ENCODE measurements around the gene CABYR. TPM values are rescaled to one million over a fixed set of nuclear protein-coding genes. Genes with fewer than 3 reads are reported as not detected.

Gene CABYR
- total and polyA plus RNA-seq, 2 donors (not counting 1 experiment from before 2014, with no cell fraction given), result 7.3 to 14.0 TPM

DNA sequence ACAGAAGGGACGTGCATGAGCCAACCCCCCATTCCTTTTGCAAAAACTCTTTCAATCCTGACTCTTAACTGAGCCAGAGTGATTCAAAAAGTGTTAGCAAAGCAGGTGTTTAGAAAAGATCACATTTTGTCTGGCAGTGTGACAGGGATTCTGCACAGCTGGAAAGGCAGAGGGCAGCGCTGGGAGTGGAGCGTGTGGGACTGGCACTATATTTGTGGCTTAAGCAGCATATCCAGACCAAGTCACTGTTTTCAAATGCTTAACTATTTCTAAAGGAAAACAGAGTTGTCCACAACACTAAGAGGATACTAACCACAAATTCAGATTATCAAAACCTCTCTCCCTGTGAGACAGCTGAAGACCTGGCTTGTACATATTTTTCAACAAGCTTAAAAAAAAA, 19.0 kb downstream of the CABYR start:
- Histone ChIP-seq H3K36me3 (ENCODE audit: control insufficient read depth, insufficient read depth, low read length) (peaks cover 6% of the 10 kb centered on the region), H3K4me3 (replicated peaks in 1 of 4; ENCODE audit: control extremely low read depth in 1 of 4, insufficient read depth in 1 of 4, low read depth in 3 of 4, low read length in 4 of 4) (no peak overlapping the region), H3K9ac (ENCODE audit: insufficient read depth, low read length) (no peak overlapping the region), H3K4me2 (ENCODE audit: extremely low read depth, insufficient read depth, low read length) (no peak overlapping the region), H3K27me3 (ENCODE audit: control insufficient read depth, insufficient read depth, low read length) (no peaks in the 10 kb centered on the region), H2AFZ (ENCODE audit: low read length) (no peak overlapping the region), H3K27ac (ENCODE audit: insufficient read depth, low read length) (no peak overlapping the region), H3K4me1 (ENCODE audit: control insufficient read depth, extremely low read depth, insufficient read depth, low read length) (no peaks in the 10 kb centered on the region), H3K9me3 (ENCODE audit: control insufficient read depth, insufficient read depth, low read depth, low read length) (no peaks in the 10 kb centered on the region), H4K20me1 (ENCODE audit: control insufficient read depth, extremely low read depth, insufficient read depth, low read length) (no peaks in the 10 kb centered on the region), H3K79me2 (ENCODE audit: control insufficient read depth, insufficient read depth, low read length) (no peaks in the 10 kb centered on the region)
- DNase-seq (ENCODE audit: low read depth in 2 of 2), result no peak
- no peak for TF ChIP-seq EZH2 (IDR thresholded peaks at IDR 0.05; ENCODE audit: low read length, missing control alignments)
- TF ChIP-seq, protein P1, sequence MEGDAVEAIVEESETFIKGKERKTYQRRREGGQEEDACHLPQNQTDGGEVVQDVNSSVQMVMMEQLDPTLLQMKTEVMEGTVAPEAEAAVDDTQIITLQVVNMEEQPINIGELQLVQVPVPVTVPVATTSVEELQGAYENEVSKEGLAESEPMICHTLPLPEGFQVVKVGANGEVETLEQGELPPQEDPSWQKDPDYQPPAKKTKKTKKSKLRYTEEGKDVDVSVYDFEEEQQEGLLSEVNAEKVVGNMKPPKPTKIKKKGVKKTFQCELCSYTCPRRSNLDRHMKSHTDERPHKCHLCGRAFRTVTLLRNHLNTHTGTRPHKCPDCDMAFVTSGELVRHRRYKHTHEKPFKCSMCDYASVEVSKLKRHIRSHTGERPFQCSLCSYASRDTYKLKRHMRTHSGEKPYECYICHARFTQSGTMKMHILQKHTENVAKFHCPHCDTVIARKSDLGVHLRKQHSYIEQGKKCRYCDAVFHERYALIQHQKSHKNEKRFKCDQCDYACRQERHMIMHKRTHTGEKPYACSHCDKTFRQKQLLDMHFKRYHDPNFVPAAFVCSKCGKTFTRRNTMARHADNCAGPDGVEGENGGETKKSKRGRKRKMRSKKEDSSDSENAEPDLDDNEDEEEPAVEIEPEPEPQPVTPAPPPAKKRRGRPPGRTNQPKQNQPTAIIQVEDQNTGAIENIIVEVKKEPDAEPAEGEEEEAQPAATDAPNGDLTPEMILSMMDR (conservative IDR thresholded peaks at IDR 0.05 in 1 of 2, IDR thresholded peaks at IDR 0.05 in 1 of 2; ENCODE audit: low read depth in 1 of 2, low read length in 2 of 2), result no peak

DNA sequence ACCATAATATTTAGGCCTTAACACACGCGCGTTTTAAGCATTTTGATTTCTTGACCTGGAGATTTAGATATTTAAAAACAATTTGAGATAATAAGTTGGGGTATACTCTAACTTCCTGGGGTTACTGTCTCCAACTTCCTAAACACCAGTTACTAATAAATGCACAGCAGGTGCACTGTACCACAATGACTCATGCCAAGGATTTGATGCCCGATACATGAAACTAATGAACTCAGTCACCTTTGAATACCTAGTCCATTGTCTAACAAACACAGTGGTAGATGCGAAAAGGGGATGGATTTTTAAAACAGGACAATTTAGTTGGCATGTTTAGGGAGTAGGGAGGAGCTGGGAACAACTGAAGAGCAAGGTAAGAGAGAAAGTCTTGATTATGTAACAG, 21.2 kb downstream of the CABYR start:
- no peaks in the 10 kb centered on the region for H4K20me1 ChIP-seq (ENCODE audit: control insufficient read depth, extremely low read depth, insufficient read depth, low read length)
- no peak overlapping the region for H2AFZ ChIP-seq (ENCODE audit: low read length)
- no peaks in the 10 kb centered on the region for H3K79me2 ChIP-seq (ENCODE audit: control insufficient read depth, insufficient read depth, low read length)
- no peaks in the 10 kb centered on the region for H3K9me3 ChIP-seq (ENCODE audit: control insufficient read depth, insufficient read depth, low read depth, low read length)
- no peak for DNase-seq (ENCODE audit: low read depth in 2 of 2)
- no peaks in the 10 kb centered on the region for H3K27me3 ChIP-seq (ENCODE audit: control insufficient read depth, insufficient read depth, low read length)
- H3K4me1 ChIP-seq (ENCODE audit: control insufficient read depth, extremely low read depth, insufficient read depth, low read length), result no peaks in the 10 kb centered on the region
- peaks cover 8% of the 10 kb centered on the region for H3K36me3 ChIP-seq (ENCODE audit: control insufficient read depth, insufficient read depth, low read length)
- TF ChIP-seq, protein P1 (conservative IDR thresholded peaks at IDR 0.05 in 1 of 2, IDR thresholded peaks at IDR 0.05 in 1 of 2; ENCODE audit: low read depth in 1 of 2, low read length in 2 of 2), result no peak
- no peak for TF ChIP-seq EZH2 (IDR thresholded peaks at IDR 0.05; ENCODE audit: low read length, missing control alignments)
- no peak overlapping the region for H3K27ac ChIP-seq (ENCODE audit: insufficient read depth, low read length)
- H3K4me2 ChIP-seq (ENCODE audit: extremely low read depth, insufficient read depth, low read length), result no peak overlapping the region
- H3K4me3 ChIP-seq (replicated peaks in 1 of 4; ENCODE audit: control extremely low read depth in 1 of 4, insufficient read depth in 1 of 4, low read depth in 3 of 4, low read length in 4 of 4), result no peak overlapping the region
- no peak overlapping the region for H3K9ac ChIP-seq (ENCODE audit: insufficient read depth, low read length)

DNA sequence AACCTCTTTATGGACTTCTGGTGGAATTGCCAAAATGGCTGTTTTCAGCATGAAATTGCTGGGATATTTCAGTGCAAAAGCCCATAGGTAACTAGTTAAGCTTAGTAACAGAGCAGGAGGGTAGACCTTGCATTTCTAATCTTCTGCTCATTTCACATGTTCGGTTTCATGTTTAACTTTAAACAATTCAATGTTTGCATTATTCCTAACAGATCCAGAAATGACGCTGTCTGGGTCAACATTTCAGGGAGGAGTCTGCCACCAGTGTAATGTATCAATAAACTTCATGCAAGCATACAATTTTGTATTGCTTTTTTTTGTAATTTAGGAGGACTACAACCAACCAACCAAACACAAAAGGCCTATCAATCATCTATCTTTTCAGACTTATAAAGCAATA, 22.4 kb downstream of the CABYR start:
- Histone ChIP-seq H3K9ac (ENCODE audit: insufficient read depth, low read length) (no peak overlapping the region), H3K36me3 (ENCODE audit: control insufficient read depth, insufficient read depth, low read length) (peaks cover 6% of the 10 kb centered on the region), H3K4me3 (replicated peaks in 1 of 4; ENCODE audit: control extremely low read depth in 1 of 4, insufficient read depth in 1 of 4, low read depth in 3 of 4, low read length in 4 of 4) (no peak overlapping the region), H2AFZ (ENCODE audit: low read length) (no peak overlapping the region), H3K27me3 (ENCODE audit: control insufficient read depth, insufficient read depth, low read length) (no peaks in the 10 kb centered on the region), H3K79me2 (ENCODE audit: control insufficient read depth, insufficient read depth, low read length) (no peaks in the 10 kb centered on the region), H4K20me1 (ENCODE audit: control insufficient read depth, extremely low read depth, insufficient read depth, low read length) (no peaks in the 10 kb centered on the region), H3K4me1 (ENCODE audit: control insufficient read depth, extremely low read depth, insufficient read depth, low read length) (no peaks in the 10 kb centered on the region), H3K27ac (ENCODE audit: insufficient read depth, low read length) (no peak overlapping the region), H3K9me3 (ENCODE audit: control insufficient read depth, insufficient read depth, low read depth, low read length) (no peaks in the 10 kb centered on the region), H3K4me2 (ENCODE audit: extremely low read depth, insufficient read depth, low read length) (no peak overlapping the region)
- DNase-seq (ENCODE audit: low read depth in 2 of 2), result no peak
- TF ChIP-seq, protein P1 (conservative IDR thresholded peaks at IDR 0.05 in 1 of 2, IDR thresholded peaks at IDR 0.05 in 1 of 2; ENCODE audit: low read depth in 1 of 2, low read length in 2 of 2), result no peak

Data from fibroblast of lung (primary cell).